ENCODE measurements around the gene FIBP. TPM values are rescaled to one million over a fixed set of nuclear protein-coding genes. Genes with fewer than 3 reads are reported as not detected.

The FIBP gene
- total RNA-seq, 1 experiment from 2014 or later = 221 TPM

- no peaks in the 10 kb centered on the region for H3K27me3 ChIP-seq (ENCODE audit: low read length)
- intact Hi-C loops (cut with micrococcal nuclease) = no loop called here
- peaks cover 75% of the 10 kb centered on the region for H3K4me1 ChIP-seq (ENCODE audit: insufficient read depth, low read length)
- CTCF ChIA-PET = interaction anchor here (1.1 to 1.3 kb wide), 2 partner anchors 15 to 27 kb away, joined by 3 to 16 read pairs; partner anchors contain the start of genes FIBP and FOSL1
- DNase-seq (no peak), ATAC-seq (no peak; the same call in 1 of the 2 replicates)
- H3K9me3 ChIP-seq (ENCODE audit: low read length) = no peaks in the 10 kb centered on the region
- H3K9ac ChIP-seq (ENCODE audit: low read length) = peak overlapping the region; percentile 92
- BruUV-seq (replicated peaks) = no TSS peak
- H3K79me2 ChIP-seq (ENCODE audit: low read length) = peaks cover 72% of the 10 kb centered on the region
- no peak for TF ChIP-seq EZH2 (IDR thresholded peaks at IDR 0.05; ENCODE audit: low read length, unreplicated experiment)
- TF ChIP-seq CTCF (conservative IDR thresholded peaks at IDR 0.05; ENCODE audit: low read depth, low read length) = no peak
- TF ChIP-seq EZH2phosphoT487 (IDR thresholded peaks at IDR 0.05; ENCODE audit: borderline replicate concordance, low read length) = no peak
- H3K36me3 ChIP-seq (ENCODE audit: low read depth, low read length) = no peaks in the 10 kb centered on the region
- POLR2A ChIA-PET (ENCODE audit: unreplicated experiment) = interaction anchor here (0.5 to 1.7 kb wide), 8 partner anchors 12 to 1670 kb away, joined by 3 to 35 read pairs (median 8); partner anchors contain the start of genes CCDC85B, FIBP and FOSL1
- H2AFZ ChIP-seq (ENCODE audit: low read length) = no peak overlapping the region
- no peaks in the 10 kb centered on the region for H4K20me1 ChIP-seq (ENCODE audit: low read length)
- no peak overlapping the region for H3K4me3 ChIP-seq (ENCODE audit: low read length)
- H3K9me2 ChIP-seq (replicated peaks; ENCODE audit: low read length) = no peaks in the 10 kb centered on the region
- H3K27ac ChIP-seq (ENCODE audit: low read length) = peak overlapping the region; percentile 93
- peaks cover 5% of the 10 kb centered on the region for H3F3A ChIP-seq (ENCODE audit: low read length, unreplicated experiment)
- H3K4me2 ChIP-seq (ENCODE audit: low read length) = peak overlapping the region; percentile 40
Measured at GRCh38 chr11:65915101-65915820, 27.0 kb upstream of the FIBP start.

- Histone ChIP-seq H3F3A (ENCODE audit: low read length, unreplicated experiment) (peaks cover 5% of the 10 kb centered on the region), H3K4me2 (ENCODE audit: low read length) (peak overlapping the region; percentile 50), H3K79me2 (ENCODE audit: low read length) (peaks cover 73% of the 10 kb centered on the region), H3K27me3 (ENCODE audit: low read length) (no peaks in the 10 kb centered on the region), H3K36me3 (ENCODE audit: low read depth, low read length) (no peaks in the 10 kb centered on the region), H3K4me3 (ENCODE audit: low read length) (peak overlapping the region; percentile 0; the same call in 1 of the 2 replicates), H3K27ac (ENCODE audit: low read length) (peak overlapping the region; percentile 93), H3K9me2 (replicated peaks; ENCODE audit: low read length) (no peaks in the 10 kb centered on the region), H3K9me3 (ENCODE audit: low read length) (no peaks in the 10 kb centered on the region), H4K20me1 (ENCODE audit: low read length) (no peaks in the 10 kb centered on the region), H3K9ac (ENCODE audit: low read length) (peak overlapping the region; percentile 78), H3K4me1 (ENCODE audit: insufficient read depth, low read length) (peaks cover 90% of the 10 kb centered on the region), H2AFZ (ENCODE audit: low read length) (no peak overlapping the region)
- BruUV-seq (replicated peaks) = TSS peak; percentile 15
- ATAC-seq (0 out of 2 replicates have a peak, but pooled peaks have one; percentile 0), DNase-seq (peak; percentile 89)
- ChIA-PET CTCF (interaction anchor here (0.6 to 1.4 kb wide), 3 partner anchors 22 to 53 kb away, joined by 3 to 4 read pairs (median 3); no protein-coding TSS in a partner anchor), POLR2A (ENCODE audit: unreplicated experiment) (interaction anchor here (0.6 to 2.5 kb wide), 4 partner anchors 12 to 24 kb away, joined by 3 to 31 read pairs (median 18); partner anchors contain the start of genes CCDC85B and FOSL1)
- intact Hi-C loops (cut with micrococcal nuclease) = loop anchor here (2.0 kb wide), 1 partner anchor 16 kb away; no protein-coding TSS in a partner anchor
- TF ChIP-seq EZH2 (IDR thresholded peaks at IDR 0.05; ENCODE audit: low read length, unreplicated experiment) (no peak), CTCF (conservative IDR thresholded peaks at IDR 0.05; ENCODE audit: low read depth, low read length) (no peak), EZH2phosphoT487 (IDR thresholded peaks at IDR 0.05; ENCODE audit: borderline replicate concordance, low read length) (no peak)
Measured at GRCh38 chr11:65912845-65913244, 24.6 kb upstream of the FIBP start.
